ENCODE results near the gene CASKIN1. TPM values are rescaled to one million over a fixed set of nuclear protein-coding genes. Genes with fewer than 3 reads are reported as not detected.

CASKIN1 gene
- total RNA-seq, 2 donors from 2014 or later = 8.2 to 9.7 TPM

DNA sequence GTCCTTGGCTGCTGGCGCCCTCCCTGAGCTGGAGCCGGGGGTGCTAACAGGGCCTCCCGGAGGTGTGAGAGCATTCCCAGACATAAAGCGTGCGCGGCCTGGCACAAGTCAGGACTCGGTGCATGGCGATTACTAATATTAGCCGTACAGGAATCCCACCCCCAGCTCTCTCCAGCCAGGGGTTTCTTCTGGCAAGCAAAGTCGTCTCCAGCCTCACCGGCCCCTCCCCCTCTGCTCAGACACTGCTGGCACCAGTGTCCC, 5.0 kb downstream of the CASKIN1 start:
- no peak for TF ChIP-seq CTCF (conservative IDR thresholded peaks at IDR 0.05)
- Mint-ChIP-seq H3K27ac (no peak overlapping the region), H3K4me3 (no peak overlapping the region), H3K27me3 (ENCODE audit: insufficient read depth) (peaks cover 7% of the 10 kb centered on the region), H3K4me1 (no peaks in the 10 kb centered on the region), H3K9me3 (no peaks in the 10 kb centered on the region), H3K36me3 (ENCODE audit: low read depth) (no peaks in the 10 kb centered on the region)
- Histone ChIP-seq H3K9me3 (ENCODE audit: control insufficient read depth, low read length) (no peaks in the 10 kb centered on the region), H3K4me3 (ENCODE audit: low read length) (no peak overlapping the region), H3K9ac (ENCODE audit: extremely low read depth, low read length, poor library complexity, severe bottlenecking) (no peak overlapping the region), H3K27me3 (ENCODE audit: control insufficient read depth, insufficient read depth, low read length, poor library complexity, severe bottlenecking) (peaks cover 11% of the 10 kb centered on the region), H3K36me3 (ENCODE audit: control insufficient read depth, insufficient read depth, low read length) (no peaks in the 10 kb centered on the region), H3K27ac (ENCODE audit: low read depth, low read length) (no peak overlapping the region), H3K4me1 (ENCODE audit: control insufficient read depth, insufficient read depth, low read length) (peaks cover 7% of the 10 kb centered on the region)
- WGBS, 2 experiments (ENCODE audit: insufficient coverage in 1 of 2, insufficient read length in 1 of 2) = 92 to 95% methylated on average over 9 to 11 of the region's 11 CpGs
- DNase-seq = no peak

DNA sequence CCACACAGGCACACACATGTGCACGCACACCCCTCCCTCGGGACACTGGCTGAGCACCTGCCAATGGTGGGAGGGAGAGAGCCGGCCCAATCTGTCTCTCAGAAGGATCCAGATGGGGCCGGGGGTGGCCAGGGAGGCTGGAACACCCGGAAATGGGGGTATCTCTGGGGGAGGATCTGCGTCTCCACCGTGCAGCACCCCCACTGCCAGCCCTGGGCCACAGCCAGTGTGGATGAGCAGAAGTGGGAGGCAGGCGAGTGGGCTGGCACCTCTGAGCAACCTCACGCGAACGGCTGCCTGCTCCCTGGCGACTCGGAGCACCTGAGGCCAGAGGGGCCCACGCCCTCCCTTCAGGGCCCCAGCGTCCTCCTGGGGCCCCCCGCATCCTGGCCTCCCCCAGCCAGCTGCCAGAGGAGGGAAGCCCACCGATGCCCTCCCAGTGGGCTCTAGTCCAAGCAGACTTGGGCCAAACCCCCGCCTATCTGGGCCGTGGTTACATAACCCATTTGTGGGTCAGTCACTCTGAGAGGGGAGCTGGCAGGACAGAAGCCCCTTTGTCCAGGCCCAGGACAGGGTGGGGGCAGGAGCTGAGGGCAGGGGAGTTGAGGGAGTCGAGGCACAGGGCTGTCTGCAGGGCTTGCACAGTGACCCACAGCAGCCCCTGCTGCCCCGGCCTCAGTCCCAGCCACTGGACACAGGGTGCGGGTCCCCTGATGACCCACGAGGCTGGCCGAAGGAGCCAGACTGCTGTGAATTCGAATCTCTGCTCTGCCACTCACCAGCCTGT, 5.6 kb downstream of the CASKIN1 start:
- H3K27ac ChIP-seq (ENCODE audit: low read depth, low read length) = no peak overlapping the region
- Mint-ChIP-seq H3K4me3 (no peak overlapping the region), H3K4me1 (no peaks in the 10 kb centered on the region), H3K27me3 (ENCODE audit: insufficient read depth) (peaks cover 7% of the 10 kb centered on the region), H3K27ac (no peak overlapping the region), H3K36me3 (ENCODE audit: low read depth) (no peaks in the 10 kb centered on the region), H3K9me3 (no peaks in the 10 kb centered on the region)
- no peak for DNase-seq
- TF ChIP-seq CTCF (conservative IDR thresholded peaks at IDR 0.05) = no peak
- no peak overlapping the region for H3K4me3 ChIP-seq (ENCODE audit: low read length)
- H3K27me3 ChIP-seq (ENCODE audit: control insufficient read depth, insufficient read depth, low read length, poor library complexity, severe bottlenecking) = peaks cover 10% of the 10 kb centered on the region
- H3K9me3 ChIP-seq (ENCODE audit: control insufficient read depth, low read length) = no peaks in the 10 kb centered on the region
- no peak overlapping the region for H3K9ac ChIP-seq (ENCODE audit: extremely low read depth, low read length, poor library complexity, severe bottlenecking)
- H3K4me1 ChIP-seq (ENCODE audit: control insufficient read depth, insufficient read depth, low read length) = peaks cover 6% of the 10 kb centered on the region
- WGBS, 2 experiments (ENCODE audit: insufficient coverage in 1 of 2, insufficient read length in 1 of 2) = 91 to 95% methylated on average over 15 to 25 of the region's 25 CpGs
- no peaks in the 10 kb centered on the region for H3K36me3 ChIP-seq (ENCODE audit: control insufficient read depth, insufficient read depth, low read length)

DNA sequence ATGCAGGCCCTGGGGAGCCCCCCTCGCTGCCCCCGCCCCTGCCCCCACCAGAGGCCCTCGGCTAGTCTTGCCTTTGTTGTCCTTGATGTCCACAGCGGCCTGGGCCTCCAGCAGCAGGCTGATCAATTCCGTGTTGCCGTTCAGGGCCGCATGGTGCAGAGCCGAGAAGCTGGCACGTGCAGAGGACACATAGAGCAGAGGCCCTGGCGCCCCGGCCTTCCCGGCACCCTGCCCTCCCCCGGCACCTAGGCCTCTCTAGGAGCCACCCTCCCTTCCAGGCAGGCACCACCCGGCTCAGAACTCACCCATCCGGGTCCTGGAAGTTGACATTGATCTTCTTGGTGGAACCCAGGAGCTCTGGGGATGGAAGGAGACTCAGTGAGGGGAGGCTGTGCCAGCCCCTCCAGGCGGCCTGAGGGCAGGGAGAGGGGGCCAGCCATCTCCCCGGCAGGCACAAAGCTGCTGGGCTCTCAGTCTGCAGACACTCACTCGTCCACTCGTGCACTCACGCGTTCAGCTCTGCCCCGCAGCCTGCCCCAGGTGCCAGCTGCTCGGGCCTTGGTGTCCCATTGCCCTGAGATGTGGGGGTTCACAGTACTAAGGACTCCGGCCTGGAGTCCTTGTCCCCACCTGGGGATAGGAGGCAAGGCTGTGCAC, 6.3 kb downstream of the CASKIN1 start:
- Mint-ChIP-seq H3K4me3 (no peak overlapping the region), H3K9me3 (no peaks in the 10 kb centered on the region), H3K27me3 (ENCODE audit: insufficient read depth) (peaks cover 5% of the 10 kb centered on the region), H3K27ac (no peak overlapping the region), H3K36me3 (ENCODE audit: low read depth) (no peaks in the 10 kb centered on the region), H3K4me1 (no peaks in the 10 kb centered on the region)
- H3K27ac ChIP-seq (ENCODE audit: low read depth, low read length) = no peak overlapping the region
- TF ChIP-seq CTCF (conservative IDR thresholded peaks at IDR 0.05) = no peak
- peaks cover 2% of the 10 kb centered on the region for H3K4me1 ChIP-seq (ENCODE audit: control insufficient read depth, insufficient read depth, low read length)
- 92 to 94% methylated on average over 9 to 24 of the region's 24 CpGs for whole genome bisulfite sequencing, 2 experiments (ENCODE audit: insufficient coverage in 1 of 2, insufficient read length in 1 of 2)
- H3K27me3 ChIP-seq (ENCODE audit: control insufficient read depth, insufficient read depth, low read length, poor library complexity, severe bottlenecking) = peaks cover 3% of the 10 kb centered on the region
- no peaks in the 10 kb centered on the region for H3K9me3 ChIP-seq (ENCODE audit: control insufficient read depth, low read length)
- H3K36me3 ChIP-seq (ENCODE audit: control insufficient read depth, insufficient read depth, low read length) = no peaks in the 10 kb centered on the region
- DNase-seq = no peak
- no peak overlapping the region for H3K9ac ChIP-seq (ENCODE audit: extremely low read depth, low read length, poor library complexity, severe bottlenecking)
- H3K4me3 ChIP-seq (ENCODE audit: low read length) = no peak overlapping the region
